Measurements from ENCODE around the gene RPE65.
"Not testable (repeated sequence)": the region's sequence is repeated elsewhere in the genome, so short reads cannot be mapped to it uniquely, and the experiment has no call there.

The RPE65 gene

DNA sequence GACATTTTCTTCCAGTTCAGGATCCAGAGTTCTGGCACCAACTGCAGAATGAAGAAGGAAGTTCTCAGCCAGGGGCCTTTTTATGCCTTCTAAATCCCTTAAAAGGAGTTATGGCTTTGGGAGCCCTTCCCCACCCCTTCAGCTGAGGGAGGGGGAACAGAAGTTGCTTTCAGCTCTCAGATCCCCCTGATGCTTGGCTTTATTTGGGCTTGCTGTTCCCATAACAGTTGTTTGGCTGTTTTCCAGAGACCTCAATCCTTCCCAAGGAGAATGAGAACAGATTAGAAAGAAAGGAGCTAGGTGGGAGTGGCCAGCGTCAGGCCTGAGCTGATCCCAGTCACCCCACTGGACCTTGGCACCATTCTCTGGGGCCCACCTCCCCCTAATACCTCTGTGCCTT, at the start of gene RPE65:
Gene RPE65 (minus strand): TSS at position 54 of the 400 bp plus-strand sequence. CDS start 49 bp downstream, at position 5.
- H3K36me3 ChIP-seq (ENCODE audit: insufficient read depth, low read depth, low read length): no peaks in the 10 kb centered on the region
- no peak within 1 kb of the TSS for H3K9ac ChIP-seq (ENCODE audit: low read depth, low read length)
- no peaks in the 10 kb centered on the region for H3K9me3 ChIP-seq (ENCODE audit: insufficient read depth, low read depth, low read length)
- H3K27me3 ChIP-seq (ENCODE audit: insufficient read depth, low read length): no peaks in the 10 kb centered on the region
- H3K4me1 ChIP-seq (ENCODE audit: insufficient read depth, low read length): no peaks in the 10 kb centered on the region
- no peak within 1 kb of the TSS for H3K4me3 ChIP-seq (ENCODE audit: low read length)
- no peak within 1 kb of the TSS for H3K27ac ChIP-seq (ENCODE audit: low read length)

DNA sequence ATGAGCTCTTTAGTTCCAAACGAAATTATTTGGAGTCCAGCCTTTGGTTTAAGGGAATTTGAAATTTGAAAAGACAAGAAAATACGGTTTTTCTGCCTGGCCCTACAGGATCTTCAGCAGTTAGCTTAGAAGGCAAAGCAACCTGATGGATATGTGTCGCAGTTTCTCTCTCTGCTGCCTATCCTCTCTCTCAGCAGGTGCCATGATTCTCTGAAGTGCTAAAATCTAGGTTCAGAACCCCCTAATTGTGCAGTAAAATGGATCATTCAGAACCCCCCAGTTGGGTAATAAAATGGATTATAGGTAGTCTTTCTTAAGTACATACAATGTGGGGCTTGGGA, 47.6 kb upstream of the RPE65 start:
- Histone ChIP-seq H3K27ac (ENCODE audit: low read length) (no peak overlapping the region), H3K27me3 (ENCODE audit: insufficient read depth, low read length) (no peaks in the 10 kb centered on the region), H3K9me3 (ENCODE audit: insufficient read depth, low read depth, low read length) (no peaks in the 10 kb centered on the region), H3K4me1 (ENCODE audit: insufficient read depth, low read length) (peaks cover 6% of the 10 kb centered on the region; the same call in 1 of the 2 replicates), H3K36me3 (ENCODE audit: insufficient read depth, low read depth, low read length) (peaks cover 22% of the 10 kb centered on the region), H3K4me3 (ENCODE audit: low read length) (peak overlapping the region; percentile 90), H3K9ac (ENCODE audit: low read depth, low read length) (peak overlapping the region; percentile 74; the same call in 1 of the 2 replicates)

DNA sequence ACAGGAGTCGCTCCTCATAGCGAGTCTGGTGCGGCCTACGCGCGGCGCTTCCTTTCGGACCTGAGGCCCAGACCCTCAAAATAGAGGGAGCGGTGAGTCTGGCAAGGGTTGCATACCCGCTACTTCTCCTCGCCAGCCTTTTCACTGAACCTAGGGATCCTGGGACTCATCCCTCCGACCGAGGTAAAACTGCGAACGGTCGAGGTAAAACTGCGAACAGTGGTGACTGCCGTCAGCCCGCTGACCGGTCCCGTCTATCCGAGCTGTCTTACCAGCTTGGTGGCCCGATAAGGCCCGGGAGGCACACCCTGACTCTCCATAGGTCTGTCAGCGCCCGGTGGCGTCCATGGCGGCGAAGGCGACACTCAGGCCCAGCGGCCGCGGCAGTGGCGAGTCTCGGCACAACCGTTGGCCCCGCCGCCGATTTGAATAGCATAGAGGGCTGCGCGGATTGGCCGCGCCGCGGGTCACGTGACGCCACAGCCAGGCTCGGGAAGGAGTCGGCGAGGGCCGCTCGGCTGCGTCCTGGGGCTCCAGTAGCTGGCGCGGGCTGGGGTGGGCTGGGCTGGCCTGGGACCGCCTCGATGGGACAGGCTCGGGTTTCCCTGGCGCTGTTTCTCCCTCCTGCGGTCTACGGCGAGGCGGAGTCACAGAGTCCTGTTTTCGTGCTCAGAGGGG, 47.1 kb upstream of the RPE65 start, which contains the start of gene DEPDC1:
Gene DEPDC1 (minus strand): TSS at position 403 of the 678 bp plus-strand sequence. CDS start 83 bp downstream, at position 320.
- Histone ChIP-seq H3K4me1 (ENCODE audit: insufficient read depth, low read length) (peaks cover 6% of the 10 kb centered on the region; the same call in 1 of the 2 replicates), H3K9ac (ENCODE audit: low read depth, low read length) (peak within 1 kb of the TSS; percentile 99), H3K36me3 (ENCODE audit: insufficient read depth, low read depth, low read length) (peaks cover 27% of the 10 kb centered on the region), H3K4me3 (ENCODE audit: low read length) (peak within 1 kb of the TSS; percentile 90), H3K27ac (ENCODE audit: low read length) (peak within 1 kb of the TSS; percentile 88), H3K9me3 (ENCODE audit: insufficient read depth, low read depth, low read length) (no peaks in the 10 kb centered on the region), H3K27me3 (ENCODE audit: insufficient read depth, low read length) (no peaks in the 10 kb centered on the region)

- H3K27me3 ChIP-seq (ENCODE audit: insufficient read depth, low read length): no peaks in the 10 kb centered on the region
- H3K9ac ChIP-seq (ENCODE audit: low read depth, low read length): peak overlapping the region; percentile 99
- peaks cover 6% of the 10 kb centered on the region; the same call in 1 of the 2 replicates for H3K4me1 ChIP-seq (ENCODE audit: insufficient read depth, low read length)
- peaks cover 33% of the 10 kb centered on the region for H3K36me3 ChIP-seq (ENCODE audit: insufficient read depth, low read depth, low read length)
- peak overlapping the region; percentile 90 for H3K4me3 ChIP-seq (ENCODE audit: low read length)
- peak overlapping the region; percentile 88 for H3K27ac ChIP-seq (ENCODE audit: low read length)
- no peaks in the 10 kb centered on the region for H3K9me3 ChIP-seq (ENCODE audit: insufficient read depth, low read depth, low read length)
Observed at GRCh38 chr1:68495968-68496679, 46.4 kb upstream of the RPE65 start.

GRCh38 chr1:68495532-68495931, 45.8 kb upstream of the RPE65 start:
- H3K4me1 ChIP-seq (ENCODE audit: insufficient read depth, low read length): peaks cover 6% of the 10 kb centered on the region; the same call in 1 of the 2 replicates
- H3K9ac ChIP-seq (ENCODE audit: low read depth, low read length): peak overlapping the region; percentile 99; the same call in 1 of the 2 replicates
- no peaks in the 10 kb centered on the region for H3K27me3 ChIP-seq (ENCODE audit: insufficient read depth, low read length)
- no peak overlapping the region for H3K27ac ChIP-seq (ENCODE audit: low read length)
- no peaks in the 10 kb centered on the region for H3K9me3 ChIP-seq (ENCODE audit: insufficient read depth, low read depth, low read length)
- peaks cover 39% of the 10 kb centered on the region for H3K36me3 ChIP-seq (ENCODE audit: insufficient read depth, low read depth, low read length)
- peak overlapping the region; percentile 90 for H3K4me3 ChIP-seq (ENCODE audit: low read length)

DNA sequence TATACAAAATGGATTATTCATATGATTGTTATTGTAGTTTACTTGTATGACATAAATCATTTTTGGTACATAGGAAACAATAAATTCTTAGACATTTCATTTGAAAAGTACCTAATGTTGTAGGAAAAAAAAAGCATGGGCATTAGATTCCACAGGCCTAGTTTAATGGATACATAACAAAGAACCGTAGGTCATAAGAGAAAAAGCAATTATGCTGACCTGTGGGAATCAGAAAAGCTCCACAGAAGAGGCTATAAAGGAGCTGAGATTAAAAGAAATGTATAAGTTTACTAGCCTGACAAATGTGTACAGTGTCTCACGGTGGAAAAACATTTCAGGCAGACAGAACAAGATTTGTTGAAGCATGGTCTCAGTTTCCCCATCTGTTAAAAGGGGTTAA, 43.4 kb upstream of the RPE65 start:
- Histone ChIP-seq H3K4me1 (ENCODE audit: insufficient read depth, low read length) (peaks cover 6% of the 10 kb centered on the region; the same call in 1 of the 2 replicates), H3K9me3 (ENCODE audit: insufficient read depth, low read depth, low read length) (no peaks in the 10 kb centered on the region), H3K27ac (ENCODE audit: low read length) (no peak overlapping the region), H3K27me3 (ENCODE audit: insufficient read depth, low read length) (no peaks in the 10 kb centered on the region), H3K4me3 (ENCODE audit: low read length) (no peak overlapping the region; the same call in 1 of the 2 replicates), H3K36me3 (ENCODE audit: insufficient read depth, low read depth, low read length) (peaks cover 62% of the 10 kb centered on the region), H3K9ac (ENCODE audit: low read depth, low read length) (no peak overlapping the region)

- H3K9me3 ChIP-seq (ENCODE audit: insufficient read depth, low read depth, low read length); H3K9ac ChIP-seq (ENCODE audit: low read depth, low read length); H3K4me1 ChIP-seq (ENCODE audit: insufficient read depth, low read length); H3K27ac ChIP-seq (ENCODE audit: low read length); H3K27me3 ChIP-seq (ENCODE audit: insufficient read depth, low read length); H3K4me3 ChIP-seq (ENCODE audit: low read length): not testable (repeated sequence)
- peaks cover 71% of the 10 kb centered on the region for H3K36me3 ChIP-seq (ENCODE audit: insufficient read depth, low read depth, low read length)
Observed at GRCh38 chr1:68492255-68492654, 42.5 kb upstream of the RPE65 start.

GRCh38 chr1:68490046-68490651, 40.4 kb upstream of the RPE65 start:
- no peak overlapping the region for H3K27ac ChIP-seq (ENCODE audit: low read length)
- H3K4me1 ChIP-seq (ENCODE audit: insufficient read depth, low read length): peaks cover 3% of the 10 kb centered on the region; the same call in 1 of the 2 replicates
- H3K27me3 ChIP-seq (ENCODE audit: insufficient read depth, low read length): no peaks in the 10 kb centered on the region
- H3K9me3 ChIP-seq (ENCODE audit: insufficient read depth, low read depth, low read length): no peaks in the 10 kb centered on the region
- H3K9ac ChIP-seq (ENCODE audit: low read depth, low read length): no peak overlapping the region
- H3K36me3 ChIP-seq (ENCODE audit: insufficient read depth, low read depth, low read length): peaks cover 92% of the 10 kb centered on the region
- no peak overlapping the region for H3K4me3 ChIP-seq (ENCODE audit: low read length)

DNA sequence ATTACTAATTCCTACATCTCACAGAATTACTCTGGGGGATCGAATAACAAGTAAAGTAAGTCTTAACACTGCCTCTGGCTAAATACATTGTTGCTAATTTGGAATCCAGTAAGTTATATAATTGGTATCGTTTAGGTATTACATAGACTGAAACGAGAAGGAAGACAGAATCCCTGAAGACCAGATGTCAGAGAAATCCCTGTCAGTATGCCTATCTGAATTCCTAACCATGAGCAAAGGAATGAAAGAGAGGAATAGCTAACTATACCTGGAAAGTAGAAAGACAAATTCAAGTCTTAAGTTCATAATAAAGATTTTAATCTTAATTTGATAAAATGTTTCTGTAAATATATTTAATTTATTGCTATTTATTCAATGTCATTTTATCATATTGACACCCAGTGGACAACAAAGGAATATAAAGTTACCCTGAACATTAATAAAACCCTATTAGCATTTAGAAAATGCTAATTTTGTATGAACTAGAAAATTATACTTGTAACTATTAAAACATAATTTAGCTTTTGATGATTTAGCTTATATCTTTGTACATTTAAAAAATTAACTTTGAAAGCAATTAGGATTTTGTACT, 35.8 kb upstream of the RPE65 start:
- peaks cover 99% of the 10 kb centered on the region for H3K36me3 ChIP-seq (ENCODE audit: insufficient read depth, low read depth, low read length)
- no peak overlapping the region for H3K9ac ChIP-seq (ENCODE audit: low read depth, low read length)

GRCh38 chr1:68484618-68485017, 34.9 kb upstream of the RPE65 start:
- Histone ChIP-seq H3K36me3 (ENCODE audit: insufficient read depth, low read depth, low read length) (peaks cover 100% of the 10 kb centered on the region), H3K27ac (ENCODE audit: low read length) (no peak overlapping the region), H3K9me3 (ENCODE audit: insufficient read depth, low read depth, low read length) (no peaks in the 10 kb centered on the region), H3K9ac (ENCODE audit: low read depth, low read length) (no peak overlapping the region), H3K4me3 (ENCODE audit: low read length) (no peak overlapping the region), H3K27me3 (ENCODE audit: insufficient read depth, low read length) (no peaks in the 10 kb centered on the region), H3K4me1 (ENCODE audit: insufficient read depth, low read length) (no peaks in the 10 kb centered on the region)

More for the DNA sequence above, 35.8 kb upstream of the RPE65 start:
- no peak overlapping the region for H3K27ac ChIP-seq (ENCODE audit: low read length)
- H3K27me3 ChIP-seq (ENCODE audit: insufficient read depth, low read length): no peaks in the 10 kb centered on the region
- no peaks in the 10 kb centered on the region for H3K9me3 ChIP-seq (ENCODE audit: insufficient read depth, low read depth, low read length)
- no peak overlapping the region for H3K4me3 ChIP-seq (ENCODE audit: low read length)
- no peaks in the 10 kb centered on the region for H3K4me1 ChIP-seq (ENCODE audit: insufficient read depth, low read length)

- Histone ChIP-seq H3K27ac (ENCODE audit: low read length) (no peak overlapping the region), H3K36me3 (ENCODE audit: insufficient read depth, low read depth, low read length) (peaks cover 97% of the 10 kb centered on the region)
Observed at GRCh38 chr1:68481041-68481440, 31.3 kb upstream of the RPE65 start.

More at GRCh38 chr1:68481041-68481440, 31.3 kb upstream of the RPE65 start:
- H3K9me3 ChIP-seq (ENCODE audit: insufficient read depth, low read depth, low read length): no peaks in the 10 kb centered on the region
- H3K4me3 ChIP-seq (ENCODE audit: low read length): no peak overlapping the region
- 0 out of 2 replicates have a peak, but pooled peaks cover 4% of the 10 kb centered on the region for H3K4me1 ChIP-seq (ENCODE audit: insufficient read depth, low read length)
- H3K9ac ChIP-seq (ENCODE audit: low read depth, low read length): no peak overlapping the region
- no peaks in the 10 kb centered on the region for H3K27me3 ChIP-seq (ENCODE audit: insufficient read depth, low read length)

All from iPS-20b (cell line).